CD4-positive, alpha-beta T cell treated with Interleukin-4 for 1 hour (primary cell): Measurements from ENCODE around the gene ZRANB3.

ENCODE experiments used
- DNase-seq, 2 donors: peaks; one replicate each; pipeline ENCODE4 v3.0.0-alpha.2; 2020 to 2022

ZRANB3 gene

GRCh38 chr2:135246711-135247270 lies 284.2 kb downstream of the ZRANB3 start:
- DNase-seq = no peak

GRCh38 chr2:135245071-135245470 lies 285.9 kb downstream of the ZRANB3 start:
- peak in 1 of 2 donors; percentile 12 for DNase-seq

- no peak for DNase-seq
These were observed 292.4 kb downstream of the ZRANB3 start for GRCh38 chr2:135238651-135239050.

- DNase-seq = no peak
These were observed 300.9 kb downstream of the ZRANB3 start for GRCh38 chr2:135230150-135230549.

GRCh38 chr2:135227386-135227785 lies 303.6 kb downstream of the ZRANB3 start:
- no peak for DNase-seq

GRCh38 chr2:135226961-135227360 lies 304.1 kb downstream of the ZRANB3 start:
- DNase-seq = no peak

GRCh38 chr2:135225781-135226180 lies 305.2 kb downstream of the ZRANB3 start:
- no peak for DNase-seq

GRCh38 chr2:135219226-135219625 lies 311.8 kb downstream of the ZRANB3 start:
- no peak for DNase-seq

- DNase-seq = no peak
These were observed 312.6 kb downstream of the ZRANB3 start for GRCh38 chr2:135218426-135218825.

- DNase-seq = no peak
These were observed 318.3 kb downstream of the ZRANB3 start for GRCh38 chr2:135212757-135213156.

GRCh38 chr2:135208016-135208415 lies 323.0 kb downstream of the ZRANB3 start:
- DNase-seq = no peak

GRCh38 chr2:135203944-135204343 lies 327.1 kb downstream of the ZRANB3 start:
- no peak for DNase-seq

- no peak for DNase-seq
These were observed 328.3 kb downstream of the ZRANB3 start for GRCh38 chr2:135202751-135203150.

- no peak for DNase-seq
These were observed 332.5 kb downstream of the ZRANB3 start for GRCh38 chr2:135198481-135198880.

GRCh38 chr2:135190799-135191198 lies 340.2 kb downstream of the ZRANB3 start:
- no peak for DNase-seq

GRCh38 chr2:135189148-135189547 lies 341.9 kb downstream of the ZRANB3 start:
- DNase-seq = no peak

- DNase-seq = no peak
These were observed 343.7 kb downstream of the ZRANB3 start for GRCh38 chr2:135187270-135187669.

- no peak for DNase-seq
These were observed 345.0 kb downstream of the ZRANB3 start for GRCh38 chr2:135186054-135186453.

GRCh38 chr2:135183822-135184221 lies 347.2 kb downstream of the ZRANB3 start:
- DNase-seq = no peak

GRCh38 chr2:135182601-135183000 lies 348.4 kb downstream of the ZRANB3 start:
- DNase-seq = no peak

GRCh38 chr2:135182190-135182589 lies 348.8 kb downstream of the ZRANB3 start:
- DNase-seq = no peak

GRCh38 chr2:135179689-135180088 lies 351.3 kb downstream of the ZRANB3 start:
- DNase-seq = no peak

GRCh38 chr2:135175177-135175576 lies 355.8 kb downstream of the ZRANB3 start:
- no peak for DNase-seq

GRCh38 chr2:135174810-135175093 lies 356.3 kb downstream of the ZRANB3 start:
- DNase-seq = no peak

- DNase-seq = no peak
These were observed 356.8 kb downstream of the ZRANB3 start for GRCh38 chr2:135174049-135174809.
